GM21423 (cell line): ENCODE data around the gene NSUN7.
A peak's percentile ranks its signal among the peaks of the same experiment; 100 is the strongest.
"Not testable (repeated sequence)": the region's sequence is repeated elsewhere in the genome, so short reads cannot be mapped to it uniquely, and the experiment has no call there.

ENCODE experiments used
- ATAC-seq: cut with Tn5 transposase; IDR thresholded peaks from one replicate; pipeline ENCODE4 v1.9.1; 2021; ENCODE audit warnings: mild to moderate bottlenecking, moderate library complexity; ENCODE audit not compliant: unreplicated experiment

NSUN7 gene

DNA sequence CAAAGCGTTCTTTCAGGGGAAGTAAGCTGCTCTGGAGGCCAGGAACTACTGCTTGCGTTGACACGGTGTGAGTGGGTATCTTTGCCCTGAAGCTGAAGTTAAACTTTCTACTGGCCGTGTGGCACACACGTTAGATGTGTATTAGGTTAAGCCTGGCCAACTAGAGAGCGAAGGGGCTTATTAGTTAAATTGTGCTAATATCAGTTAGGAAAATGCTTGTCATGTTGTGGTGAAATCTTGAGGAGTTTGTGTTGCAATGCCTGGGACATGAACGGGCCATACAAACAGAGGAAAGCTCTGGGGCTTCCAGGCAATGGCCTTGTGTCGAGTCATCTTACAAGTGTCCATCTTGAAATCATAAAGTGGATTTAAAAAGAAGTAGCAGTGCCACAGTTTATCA, 62.6 kb downstream of the NSUN7 start:
- no peak for ATAC-seq

DNA sequence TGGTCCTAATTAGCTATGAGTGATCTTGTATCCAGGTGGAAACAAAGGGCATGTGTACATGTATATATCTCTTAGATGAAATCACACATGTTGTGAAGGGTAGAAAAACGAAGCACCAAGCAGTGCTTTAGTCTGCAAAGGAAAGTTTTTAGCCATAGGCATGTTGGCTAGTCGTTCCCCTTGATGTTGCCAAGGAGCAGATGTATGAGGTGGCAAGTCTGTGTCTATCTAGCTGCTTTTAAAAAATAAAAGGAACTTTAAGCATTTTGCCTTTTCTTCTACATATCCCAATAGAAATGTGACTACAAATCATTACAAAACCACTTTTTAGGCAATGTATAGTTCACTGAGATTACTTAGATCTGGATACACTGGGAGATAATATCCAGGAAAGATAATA, 63.1 kb downstream of the NSUN7 start:
- ATAC-seq, result no peak

DNA sequence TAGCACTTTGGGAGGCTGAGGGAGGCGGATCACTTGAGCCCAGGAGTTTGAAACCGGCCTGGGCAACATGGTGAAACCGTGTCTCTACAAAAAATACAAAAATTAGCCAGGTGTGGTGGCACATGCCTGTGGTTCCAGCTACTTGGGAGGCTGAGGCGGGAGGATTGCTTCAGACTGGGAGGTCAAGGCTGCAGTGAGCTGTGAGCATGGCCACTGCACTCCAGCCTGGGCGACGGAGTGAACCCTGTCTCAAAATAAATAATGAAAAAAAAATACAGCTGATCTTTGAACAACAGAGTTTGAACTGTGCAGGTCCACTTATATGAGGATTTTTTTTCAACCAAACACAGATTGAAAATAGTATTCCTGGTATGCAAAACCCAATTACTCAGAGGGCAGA, 67.4 kb downstream of the NSUN7 start:
- not testable (repeated sequence) for ATAC-seq

DNA sequence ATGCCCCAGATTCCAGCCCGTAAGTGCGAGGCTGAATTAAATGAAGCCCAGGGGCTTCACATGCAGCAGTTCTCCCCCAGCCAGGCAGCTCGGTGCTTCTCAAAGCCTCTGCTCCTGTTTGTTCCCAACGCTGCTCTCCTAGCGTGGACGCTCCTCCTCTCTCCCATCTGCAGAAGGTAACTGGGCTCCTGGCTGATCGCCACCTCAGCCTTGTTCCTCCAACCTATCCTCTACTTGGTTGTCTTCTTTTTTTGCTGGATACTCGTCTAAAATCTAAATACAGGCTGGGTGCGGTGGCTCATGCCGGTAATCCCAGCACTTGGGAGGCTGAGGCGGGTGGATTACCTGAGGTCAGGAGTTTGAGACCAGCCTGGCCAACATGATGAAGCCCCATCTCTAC, 70.3 kb downstream of the NSUN7 start:
- no peak for ATAC-seq

GRCh38 chr4:40822420-40823166, 72.8 kb downstream of the NSUN7 start:
- no peak for ATAC-seq

- ATAC-seq, result no peak
These were observed 75.5 kb downstream of the NSUN7 start for GRCh38 chr4:40825014-40825838.

GRCh38 chr4:40826821-40827220, 77.1 kb downstream of the NSUN7 start:
- no peak for ATAC-seq

- ATAC-seq, result no peak
These were observed 78.0 kb downstream of the NSUN7 start for GRCh38 chr4:40827758-40828157.

GRCh38 chr4:40828661-40829060, 78.9 kb downstream of the NSUN7 start:
- ATAC-seq, result no peak

DNA sequence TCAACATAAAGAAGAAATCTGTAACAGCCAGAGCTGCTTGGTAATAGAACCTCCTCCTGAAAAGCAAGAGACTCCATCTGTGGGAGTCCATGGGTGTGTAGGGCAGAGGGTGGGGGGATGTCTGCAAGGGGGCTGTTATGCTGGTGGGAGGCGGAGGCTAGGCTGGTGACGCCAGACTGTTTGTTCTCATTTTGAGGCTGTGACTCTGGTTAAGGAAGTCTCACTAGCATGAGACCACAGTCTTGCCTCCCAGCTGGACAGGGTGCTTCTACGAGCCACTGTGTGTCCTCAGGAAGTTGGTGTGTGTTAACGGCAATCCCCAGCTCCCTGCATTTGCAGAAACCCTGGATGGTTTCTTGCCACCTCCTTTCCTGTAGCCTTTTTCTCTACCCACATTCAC, 79.8 kb downstream of the NSUN7 start:
- no peak for ATAC-seq

- ATAC-seq, result no peak
These were observed 81.6 kb downstream of the NSUN7 start for GRCh38 chr4:40831146-40831907.

GRCh38 chr4:40832175-40832574, 82.4 kb downstream of the NSUN7 start:
- ATAC-seq, result no peak

GRCh38 chr4:40833212-40833611, 83.5 kb downstream of the NSUN7 start:
- ATAC-seq, result no peak

DNA sequence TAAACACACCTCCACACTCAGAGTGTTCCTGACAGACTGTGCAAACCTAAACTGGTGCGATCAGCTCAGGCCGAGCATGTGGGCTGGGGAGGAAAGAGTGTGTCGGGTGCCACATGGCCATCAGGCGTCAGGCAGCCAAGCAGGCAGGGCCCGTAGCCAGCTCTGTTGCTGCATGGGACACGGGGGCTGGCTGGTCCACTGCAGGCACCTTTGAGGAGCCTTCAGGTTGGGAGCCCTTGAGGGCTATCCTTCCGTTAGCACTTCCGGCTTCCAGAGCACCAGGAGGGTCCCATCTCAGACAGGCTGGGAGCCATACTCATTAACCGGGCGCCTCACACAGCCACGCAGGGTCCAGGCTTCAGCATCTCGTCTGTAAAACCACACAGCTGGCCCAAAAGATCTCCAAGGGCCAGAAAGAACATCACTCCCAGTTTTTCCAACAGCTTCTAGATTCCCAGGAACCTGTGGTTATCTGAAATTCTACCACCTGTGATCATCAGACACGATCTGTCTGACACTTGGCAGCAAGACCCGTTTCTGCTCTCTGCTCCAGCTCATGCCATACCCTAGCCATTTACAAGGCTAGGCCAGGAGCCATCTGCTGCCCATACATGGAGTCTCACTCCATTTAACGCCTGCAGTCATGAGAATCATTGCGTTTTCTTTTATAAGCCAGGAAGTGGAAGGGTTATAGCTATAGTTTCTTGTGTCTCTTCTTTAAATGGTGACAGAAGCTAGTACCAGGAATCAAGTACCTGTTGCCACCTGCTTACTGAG, 87.5 kb downstream of the NSUN7 start:
- ATAC-seq, result no peak

GRCh38 chr4:40838742-40839141, 89.0 kb downstream of the NSUN7 start:
- ATAC-seq, result no peak

- ATAC-seq, result peak; percentile 43
These were observed 90.7 kb downstream of the NSUN7 start for GRCh38 chr4:40840255-40840984.

DNA sequence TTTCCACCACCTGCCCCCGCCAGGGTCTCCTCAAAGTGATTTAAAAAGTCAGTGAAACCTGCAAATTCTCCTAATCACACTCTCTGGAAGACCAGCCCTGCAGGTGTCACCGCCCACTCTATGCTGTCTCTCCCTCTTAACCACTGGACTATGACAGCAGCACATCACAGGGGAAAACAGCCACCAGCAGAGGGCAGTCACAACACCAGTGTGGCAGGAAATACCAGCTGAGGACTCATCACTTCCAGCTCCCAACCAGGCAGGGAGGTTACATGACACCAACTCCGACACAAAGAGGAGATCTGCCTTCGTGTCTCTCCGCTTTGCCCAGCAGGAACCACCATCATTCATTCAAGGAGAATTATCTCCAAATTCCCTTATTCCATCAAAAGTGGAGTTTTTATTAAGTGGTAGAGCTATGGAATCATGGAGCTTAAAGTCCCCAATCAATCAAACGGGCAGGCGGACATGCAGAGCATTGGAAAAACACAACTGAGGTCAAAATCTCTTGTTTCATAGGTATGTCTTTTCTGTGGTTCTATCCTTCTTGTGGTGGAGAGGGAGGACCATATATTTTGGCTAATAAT, 91.3 kb downstream of the NSUN7 start:
- peak; percentile 58 for ATAC-seq

GRCh38 chr4:40842318-40842717, 92.6 kb downstream of the NSUN7 start:
- ATAC-seq, result no peak

GRCh38 chr4:40842725-40843423, 93.1 kb downstream of the NSUN7 start:
- ATAC-seq, result no peak
